ENCODE measurements around the gene PPP1R14D. TPM values are rescaled to one million over a fixed set of nuclear protein-coding genes. Genes with fewer than 3 reads are reported as not detected.

The PPP1R14D gene
- total RNA-seq, 1 donor = not detected

DNA sequence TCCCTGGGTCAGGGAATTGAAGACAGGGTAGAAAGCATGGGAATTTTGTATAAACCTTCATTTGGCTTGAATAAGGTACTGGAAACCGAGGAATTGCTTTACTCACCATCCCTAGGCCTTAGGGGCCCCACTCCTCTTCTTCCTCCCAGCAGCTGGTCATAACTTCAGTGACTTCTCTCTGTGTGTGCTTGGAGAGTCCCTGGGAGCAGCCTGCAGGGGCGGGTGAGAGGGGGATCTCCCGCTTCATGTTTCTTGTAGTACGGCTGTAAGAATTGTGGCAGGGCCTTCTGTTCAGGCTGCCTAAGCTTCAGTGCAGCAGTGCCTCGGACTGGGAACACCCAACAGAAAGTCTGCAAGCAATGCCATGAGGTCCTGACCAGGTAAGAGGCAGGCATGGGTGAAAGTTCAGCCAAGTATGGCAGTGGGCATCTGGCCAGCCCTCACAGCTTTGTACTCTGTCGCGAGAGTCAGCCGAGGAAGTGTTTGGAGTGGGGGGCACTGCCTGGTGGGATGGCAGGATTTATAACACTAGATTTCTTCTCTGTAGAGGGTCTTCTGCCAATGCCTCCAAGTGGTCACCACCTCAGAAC is 19.6 kb downstream of the PPP1R14D start:
- TF ChIP-seq, protein P1, sequence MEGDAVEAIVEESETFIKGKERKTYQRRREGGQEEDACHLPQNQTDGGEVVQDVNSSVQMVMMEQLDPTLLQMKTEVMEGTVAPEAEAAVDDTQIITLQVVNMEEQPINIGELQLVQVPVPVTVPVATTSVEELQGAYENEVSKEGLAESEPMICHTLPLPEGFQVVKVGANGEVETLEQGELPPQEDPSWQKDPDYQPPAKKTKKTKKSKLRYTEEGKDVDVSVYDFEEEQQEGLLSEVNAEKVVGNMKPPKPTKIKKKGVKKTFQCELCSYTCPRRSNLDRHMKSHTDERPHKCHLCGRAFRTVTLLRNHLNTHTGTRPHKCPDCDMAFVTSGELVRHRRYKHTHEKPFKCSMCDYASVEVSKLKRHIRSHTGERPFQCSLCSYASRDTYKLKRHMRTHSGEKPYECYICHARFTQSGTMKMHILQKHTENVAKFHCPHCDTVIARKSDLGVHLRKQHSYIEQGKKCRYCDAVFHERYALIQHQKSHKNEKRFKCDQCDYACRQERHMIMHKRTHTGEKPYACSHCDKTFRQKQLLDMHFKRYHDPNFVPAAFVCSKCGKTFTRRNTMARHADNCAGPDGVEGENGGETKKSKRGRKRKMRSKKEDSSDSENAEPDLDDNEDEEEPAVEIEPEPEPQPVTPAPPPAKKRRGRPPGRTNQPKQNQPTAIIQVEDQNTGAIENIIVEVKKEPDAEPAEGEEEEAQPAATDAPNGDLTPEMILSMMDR (IDR thresholded peaks at IDR 0.05; ENCODE audit: extremely low read depth, low read depth, low read length) = no peak
- H3K9me3 ChIP-seq (ENCODE audit: low read depth, low read length) = no peaks in the 10 kb centered on the region
- H2AFZ ChIP-seq (ENCODE audit: low read length) = no peak overlapping the region
- DNase-seq (ENCODE audit: insufficient read length, low spot score, missing footprints) = no peak
- H3K79me2 ChIP-seq (ENCODE audit: insufficient read depth, low read length) = peaks cover 31% of the 10 kb centered on the region
- H3K27me3 ChIP-seq (ENCODE audit: insufficient read depth, low read length) = no peaks in the 10 kb centered on the region
- H3K4me2 ChIP-seq (ENCODE audit: insufficient read depth, low read length) = peak overlapping the region; percentile 96
- H3K36me3 ChIP-seq (ENCODE audit: insufficient read depth, low read length) = peaks cover 7% of the 10 kb centered on the region
- peaks cover 11% of the 10 kb centered on the region for H3K4me1 ChIP-seq (ENCODE audit: insufficient read depth, low read length)
- H4K20me1 ChIP-seq (ENCODE audit: insufficient read depth, low read length) = no peaks in the 10 kb centered on the region
- H3K27ac ChIP-seq (ENCODE audit: low read depth, low read length) = no peak overlapping the region
- no peak overlapping the region for H3K4me3 ChIP-seq (ENCODE audit: insufficient read depth, low read length)

DNA sequence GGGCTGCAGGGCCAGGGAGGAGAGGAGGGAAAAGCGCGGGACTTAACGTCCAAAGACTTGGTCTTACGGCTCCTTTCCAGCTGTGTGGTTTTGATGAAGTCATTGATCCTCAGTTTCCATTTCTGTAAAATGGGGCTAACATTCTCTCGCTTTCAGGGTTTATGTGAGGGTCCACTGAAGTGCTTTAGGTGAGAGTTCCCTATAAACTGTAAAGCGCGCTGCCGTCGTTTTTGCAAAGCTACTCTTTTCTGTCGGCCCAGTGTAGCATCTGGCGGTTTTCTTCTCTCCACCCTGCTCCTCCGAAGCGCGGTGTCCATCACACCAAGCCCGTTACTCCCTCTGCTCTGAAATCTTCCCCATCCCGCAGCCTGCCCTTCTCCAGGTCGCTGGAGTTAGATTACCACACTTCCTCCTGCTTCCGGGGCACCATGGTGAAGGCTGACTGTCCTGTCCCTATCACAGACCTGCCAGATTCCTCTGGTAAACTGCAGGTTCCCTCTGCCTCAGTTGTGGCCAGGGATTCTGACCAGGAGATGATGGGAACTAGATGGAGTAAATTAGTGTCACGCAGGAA is 20.5 kb downstream of the PPP1R14D start:
- no peaks in the 10 kb centered on the region for H3K27me3 ChIP-seq (ENCODE audit: insufficient read depth, low read length)
- no peaks in the 10 kb centered on the region for H4K20me1 ChIP-seq (ENCODE audit: insufficient read depth, low read length)
- H3K79me2 ChIP-seq (ENCODE audit: insufficient read depth, low read length) = peaks cover 41% of the 10 kb centered on the region
- peak overlapping the region; percentile 98 for H3K4me3 ChIP-seq (ENCODE audit: insufficient read depth, low read length)
- peaks cover 7% of the 10 kb centered on the region for H3K36me3 ChIP-seq (ENCODE audit: insufficient read depth, low read length)
- DNase-seq (ENCODE audit: insufficient read length, low spot score, missing footprints) = no peak
- peak overlapping the region; percentile 91 for H2AFZ ChIP-seq (ENCODE audit: low read length)
- TF ChIP-seq, protein P1 (IDR thresholded peaks at IDR 0.05; ENCODE audit: extremely low read depth, low read depth, low read length) = no peak
- H3K9me3 ChIP-seq (ENCODE audit: low read depth, low read length) = no peaks in the 10 kb centered on the region
- H3K4me1 ChIP-seq (ENCODE audit: insufficient read depth, low read length) = peaks cover 11% of the 10 kb centered on the region
- peak overlapping the region; percentile 96 for H3K4me2 ChIP-seq (ENCODE audit: insufficient read depth, low read length)
- H3K27ac ChIP-seq (ENCODE audit: low read depth, low read length) = peak overlapping the region; percentile 7

DNA sequence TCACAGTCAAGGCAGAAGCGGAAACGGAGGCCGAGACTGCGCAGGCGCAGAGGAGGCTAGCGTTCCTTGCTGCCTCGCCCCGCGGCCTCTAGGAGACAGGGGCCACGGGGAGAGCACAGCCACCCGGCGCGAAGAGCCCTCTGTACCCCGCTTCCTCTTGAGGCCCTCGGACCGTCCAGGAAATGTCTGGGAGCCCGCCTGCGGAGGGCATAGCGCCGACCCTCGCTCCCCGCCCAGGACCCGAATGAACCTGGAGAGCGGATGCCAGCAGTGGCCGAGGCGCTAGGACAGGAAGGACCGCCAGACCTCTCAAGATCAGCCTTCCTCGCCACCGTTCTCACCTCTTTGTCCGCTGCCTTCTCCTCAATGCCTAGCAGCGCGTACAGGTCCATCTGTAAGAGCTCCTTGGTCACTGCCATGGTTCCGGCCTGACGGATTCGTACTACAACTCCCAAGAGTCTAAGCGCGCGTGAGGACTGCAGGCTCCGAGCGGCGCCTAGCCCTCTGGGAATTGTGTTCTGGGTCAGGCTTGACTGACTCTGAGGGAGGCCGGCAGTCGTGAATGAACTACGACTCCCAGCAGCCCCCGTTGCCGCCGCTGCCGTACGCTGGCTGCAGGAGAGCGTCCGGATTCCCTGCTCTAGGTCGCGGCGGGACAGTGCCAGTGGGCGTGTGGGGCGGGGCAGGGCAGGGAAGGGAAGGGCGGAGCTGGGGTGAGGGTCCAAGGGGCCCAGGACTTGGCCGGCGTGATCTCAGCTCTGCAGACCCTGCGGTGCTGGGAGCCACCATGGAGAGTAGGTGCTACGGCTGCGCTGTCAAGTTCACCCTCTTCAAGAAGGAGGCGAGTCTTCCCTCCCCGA is 21.2 kb downstream of the PPP1R14D start, which contains the start of the genes DNAJC17 and ZFYVE19:
TSS of gene DNAJC17 (minus strand) at position 446 of the 860 bp plus-strand sequence. CDS start at position 419, 27 bp downstream.
TSS of gene ZFYVE19 (plus strand) at position 62 of the 860 bp plus-strand sequence. CDS start at position 563, 501 bp downstream.
- Histone ChIP-seq H3K9me3 (ENCODE audit: low read depth, low read length) (no peaks in the 10 kb centered on the region), H2AFZ (ENCODE audit: low read length) (peak within 1 kb of the TSS; percentile 99), H3K36me3 (ENCODE audit: insufficient read depth, low read length) (peaks cover 7% of the 10 kb centered on the region), H3K4me2 (ENCODE audit: insufficient read depth, low read length) (peak within 1 kb of the TSS; percentile 96), H3K27ac (ENCODE audit: low read depth, low read length) (peak within 1 kb of the TSS; percentile 72), H3K4me3 (ENCODE audit: insufficient read depth, low read length) (peak within 1 kb of the TSS; percentile 98), H3K79me2 (ENCODE audit: insufficient read depth, low read length) (peaks cover 47% of the 10 kb centered on the region), H4K20me1 (ENCODE audit: insufficient read depth, low read length) (no peaks in the 10 kb centered on the region), H3K4me1 (ENCODE audit: insufficient read depth, low read length) (peaks cover 11% of the 10 kb centered on the region), H3K27me3 (ENCODE audit: insufficient read depth, low read length) (no peaks in the 10 kb centered on the region)
- TF ChIP-seq, protein P1 (IDR thresholded peaks at IDR 0.05; ENCODE audit: extremely low read depth, low read depth, low read length) = no peak
- DNase-seq (ENCODE audit: insufficient read length, low spot score, missing footprints) = peak; percentile 99

All from osteoblast (primary cell).